Endodermal cell (in vitro differentiated cells): ENCODE measurements around the gene THRA. TPM values are rescaled to one million over a fixed set of nuclear protein-coding genes. Genes with fewer than 3 reads are reported as not detected.

ENCODE experiments used
- DNase-seq: peaks from one replicate; pipeline ENCODE4 v3.0.0-alpha.2; 2017
- H3K27ac ChIP-seq: 2 replicates; pipeline ENCODE4 v1.5.1; 2013; ENCODE audit warnings: mild to moderate bottlenecking, low read depth, low read length, moderate library complexity
- H3K27me3 ChIP-seq: 2 replicates; pipeline ENCODE4 v1.6.1; 2013; ENCODE audit warnings: mild to moderate bottlenecking, low read length, moderate library complexity; ENCODE audit not compliant: insufficient read depth, control insufficient read depth, poor library complexity, severe bottlenecking
- H3K36me3 ChIP-seq: 2 replicates; pipeline ENCODE4 v1.7.0; 2013; ENCODE audit warnings: mild to moderate bottlenecking, low read length, moderate library complexity; ENCODE audit not compliant: control insufficient read depth, insufficient read depth
- H3K4me1 ChIP-seq: one replicate; pipeline ENCODE4 v1.7.0; 2013; ENCODE audit warnings: low read length; ENCODE audit not compliant: control insufficient read depth, insufficient read depth
- H3K4me3 ChIP-seq: 2 replicates; pipeline ENCODE4 v1.5.1; 2013; ENCODE audit warnings: mild to moderate bottlenecking, low read length, moderate library complexity
- H3K9ac ChIP-seq: 2 replicates; pipeline ENCODE4 v1.6.1; 2013; ENCODE audit warnings: mild to moderate bottlenecking, low read length, moderate library complexity; ENCODE audit not compliant: poor library complexity, severe bottlenecking; ENCODE audit errors: extremely low read depth
- H3K9me3 ChIP-seq: 2 replicates; pipeline ENCODE4 v1.6.1; 2013; ENCODE audit warnings: mild to moderate bottlenecking, low read length, moderate library complexity; ENCODE audit not compliant: control insufficient read depth
- H3K27ac Mint-ChIP-seq: 2 replicates; pipeline ENCODE4 v1.8.0; 2020; ENCODE audit warnings: mixed read lengths
- H3K27me3 Mint-ChIP-seq: 2 replicates; pipeline ENCODE4 v1.8.0; 2021; ENCODE audit warnings: mild to moderate bottlenecking, mixed read lengths; ENCODE audit not compliant: insufficient read depth
- H3K36me3 Mint-ChIP-seq: 2 replicates; pipeline ENCODE4 v1.8.0; 2020; ENCODE audit warnings: low read depth, mixed read lengths
- H3K4me1 Mint-ChIP-seq: 2 replicates; pipeline ENCODE4 v1.8.0; 2020; ENCODE audit warnings: mixed read lengths
- H3K4me3 Mint-ChIP-seq: 2 replicates; pipeline ENCODE4 v1.8.0; 2020; ENCODE audit warnings: mild to moderate bottlenecking, moderate library complexity, mixed read lengths
- H3K9me3 Mint-ChIP-seq: 2 replicates; pipeline ENCODE4 v1.8.0; 2020; ENCODE audit warnings: mild to moderate bottlenecking, mixed read lengths
- CTCF ChIP-seq: fragments of 200-600 bp; sonication (generic); conservative IDR thresholded peaks from 2 replicates; pipeline ENCODE4 v1.5.0; 2021; ENCODE audit warnings: antibody characterized with exemption, mild to moderate bottlenecking
- WGBS, 2 experiments: methylation state at CpG; one replicate each; pipeline versions ENCODE4 v1.1.5 to v1.1.7; 2013; ENCODE audit warnings: missing lambda C conversion rate in 2 of 2, mixed read lengths in 1 of 2; ENCODE audit not compliant: insufficient coverage in 1 of 2, insufficient read length in 1 of 2; 5-methylcytosine and 5-hydroxymethylcytosine counted together
- total RNA-seq, 2 donors: library from RNA; stranded (reverse); fragmentation: NEBNext Ultra II Directional in 1 of 2; extraction: Animal tissue kit (Norgen Biotek cat#: 25700) in 1 of 2; gene quantifications; 2 replicates in 1 of 2; 3 replicates in 1 of 2; pipeline ENCODE4 v1.2.1, GENCODE V29; 2021

The THRA gene
- total RNA-seq, 2 donors from 2014 or later = 12.7 to 14.4 TPM

GRCh38 chr17:40035162-40035559 is 27.6 kb upstream of the THRA start:
- no peak overlapping the region for H3K9ac ChIP-seq

DNA sequence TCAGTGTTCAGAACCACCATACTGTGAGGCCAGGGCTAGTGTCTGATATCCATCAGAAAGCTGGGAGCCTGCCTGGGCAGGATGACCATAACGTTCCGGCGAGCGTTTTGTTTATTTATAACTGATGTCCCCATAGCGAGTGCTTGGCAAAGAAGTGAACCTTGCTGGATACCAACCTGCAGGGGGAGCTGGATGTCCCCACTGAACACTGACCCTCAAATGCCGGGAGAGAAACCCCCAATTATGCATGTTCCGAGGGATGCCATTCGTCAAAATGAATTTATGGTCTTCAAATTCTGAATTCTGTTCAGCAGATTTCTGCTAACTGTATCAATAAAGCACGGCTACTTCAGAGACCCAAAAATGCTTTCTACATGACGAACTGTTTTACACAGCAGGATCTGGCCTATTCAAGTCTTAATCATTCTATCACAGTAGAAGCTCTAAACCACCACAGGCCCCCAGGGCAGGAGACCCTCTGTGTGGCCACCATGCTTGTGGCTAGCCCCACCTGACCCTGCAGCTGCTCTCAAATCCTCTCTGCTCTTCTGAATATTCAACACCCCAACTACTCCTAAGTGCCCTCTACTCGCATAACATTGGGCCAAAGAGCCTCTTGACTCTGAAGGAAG is 23.8 kb upstream of the THRA start:
- Histone ChIP-seq H3K9ac (no peak overlapping the region), H3K4me3 (no peak overlapping the region), H3K36me3 (peaks cover 30% of the 10 kb centered on the region), H3K9me3 (no peaks in the 10 kb centered on the region), H3K4me1 (no peaks in the 10 kb centered on the region), H3K27ac (no peak overlapping the region), H3K27me3 (no peaks in the 10 kb centered on the region)
- no peaks in the 10 kb centered on the region for H3K27me3 Mint-ChIP-seq
- H3K27ac Mint-ChIP-seq = peak overlapping the region; percentile 19
- no peak overlapping the region for H3K4me3 Mint-ChIP-seq
- peaks cover 7% of the 10 kb centered on the region for H3K4me1 Mint-ChIP-seq
- H3K36me3 Mint-ChIP-seq = peaks cover 27% of the 10 kb centered on the region
- DNase-seq = peak; percentile 81
- 76 to 78% methylated on average over 11 of the region's 11 CpGs for WGBS, 2 experiments
- TF ChIP-seq CTCF = peak; percentile 82
- no peaks in the 10 kb centered on the region for H3K9me3 Mint-ChIP-seq

More at GRCh38 chr17:40035162-40035559, 27.6 kb upstream of the THRA start:
- H3K36me3 Mint-ChIP-seq = peaks cover 40% of the 10 kb centered on the region
- H3K4me1 Mint-ChIP-seq = peaks cover 7% of the 10 kb centered on the region
- 10 to 21% methylated on average over 12 of the region's 12 CpGs for WGBS, 2 experiments
- H3K9me3 Mint-ChIP-seq = no peaks in the 10 kb centered on the region
- TF ChIP-seq CTCF = peak; percentile 94
- no peak overlapping the region for H3K4me3 ChIP-seq
- H3K4me3 Mint-ChIP-seq = no peak overlapping the region
- no peaks in the 10 kb centered on the region for H3K4me1 ChIP-seq
- H3K27ac ChIP-seq = no peak overlapping the region
- no peaks in the 10 kb centered on the region for H3K27me3 ChIP-seq
- H3K9me3 ChIP-seq = no peaks in the 10 kb centered on the region
- H3K27ac Mint-ChIP-seq = no peak overlapping the region
- DNase-seq = peak; percentile 96
- no peaks in the 10 kb centered on the region for H3K27me3 Mint-ChIP-seq
- H3K36me3 ChIP-seq = peaks cover 51% of the 10 kb centered on the region

GRCh38 chr17:40041196-40041595 is 21.6 kb upstream of the THRA start:
- Mint-ChIP-seq H3K4me1 (peaks cover 5% of the 10 kb centered on the region), H3K4me3 (no peak overlapping the region), H3K27me3 (no peaks in the 10 kb centered on the region), H3K9me3 (no peaks in the 10 kb centered on the region), H3K36me3 (peaks cover 21% of the 10 kb centered on the region), H3K27ac (no peak overlapping the region)
- 91 to 98% methylated on average over 2 of the region's 2 CpGs for WGBS, 2 experiments
- Histone ChIP-seq H3K9ac (no peak overlapping the region), H3K9me3 (no peaks in the 10 kb centered on the region), H3K27me3 (no peaks in the 10 kb centered on the region), H3K36me3 (peaks cover 12% of the 10 kb centered on the region), H3K27ac (no peak overlapping the region), H3K4me3 (no peak overlapping the region), H3K4me1 (no peaks in the 10 kb centered on the region)
- DNase-seq = no peak
- no peak for TF ChIP-seq CTCF
